ENCODE measurements around the gene SYDE1. TPM values are rescaled to one million over a fixed set of nuclear protein-coding genes. Genes with fewer than 3 reads are reported as not detected.
A peak's percentile ranks its signal among the peaks of the same experiment; 100 is the strongest.

SYDE1 gene
- total and polyA plus RNA-seq, 7 donors = 1.2 to 39.9 (median 29.6) TPM

- TF ChIP-seq POLR2A (IDR thresholded peaks at IDR 0.05) (no peak), POLR2AphosphoS5 (IDR thresholded peaks at IDR 0.05) (peak in 1 of 4 donors; percentile 28)
- H3K36me3 ChIP-seq = peaks cover 61 to 95% (median 72%) of the 10 kb centered on the region in 4 donors
- H3K9me3 ChIP-seq = no peaks in the 10 kb centered on the region
- peak overlapping the region; percentile 62 to 76 (median 66) for H3K27ac ChIP-seq
- H3K4me3 ChIP-seq = no peak overlapping the region
- DNase-seq = peak; percentile 90
- 79 to 87% methylated on average over 13 of the region's 13 CpGs for WGBS, 2 donors
- intact Hi-C loops (cut with DNase I) = no loop called here
- peaks cover 0 to 27% (median 13%) of the 10 kb centered on the region in 4 donors for H3K4me1 ChIP-seq
- no peaks in the 10 kb centered on the region for H3K27me3 ChIP-seq
These were observed 7.9 kb downstream of the SYDE1 start for GRCh38 chr19:15115080-15115479.

- peaks cover 0 to 27% (median 13%) of the 10 kb centered on the region in 4 donors for H3K4me1 ChIP-seq
- intact Hi-C loops (cut with DNase I) = no loop called here
- no peak for DNase-seq
- no peak overlapping the region for H3K4me3 ChIP-seq
- 79 to 86% methylated on average over 23 of the region's 23 CpGs for WGBS, 2 donors
- no peaks in the 10 kb centered on the region for H3K27me3 ChIP-seq
- H3K27ac ChIP-seq = peak overlapping the region; percentile 62 to 76 (median 66)
- no peaks in the 10 kb centered on the region for H3K9me3 ChIP-seq
- TF ChIP-seq POLR2AphosphoS5 (IDR thresholded peaks at IDR 0.05) (peak in 2 of 4 donors; percentile 16 to 23), EP300 (IDR thresholded peaks at IDR 0.05) (no peak)
- peaks cover 60 to 95% (median 75%) of the 10 kb centered on the region in 4 donors for H3K36me3 ChIP-seq
These were observed 8.8 kb downstream of the SYDE1 start for GRCh38 chr19:15115762-15116615.

- DNase-seq = no peak
- Histone ChIP-seq H3K4me3 (no peak overlapping the region), H3K4me1 (peaks cover 0 to 27% (median 13%) of the 10 kb centered on the region in 4 donors), H3K27me3 (no peaks in the 10 kb centered on the region), H3K36me3 (peaks cover 54 to 95% (median 76%) of the 10 kb centered on the region in 4 donors), H3K27ac (peak overlapping the region in 2 of 4 donors; percentile 64 to 76), H3K9me3 (no peaks in the 10 kb centered on the region)
- 88 to 94% methylated on average over 12 of the region's 12 CpGs for WGBS, 2 donors
- TF ChIP-seq EP300 (IDR thresholded peaks at IDR 0.05) (no peak), CTCF (IDR thresholded peaks at IDR 0.05) (no peak), POLR2A (IDR thresholded peaks at IDR 0.05) (no peak), POLR2AphosphoS5 (IDR thresholded peaks at IDR 0.05) (no peak)
- intact Hi-C loops (cut with DNase I) = no loop called here
These were observed 9.7 kb downstream of the SYDE1 start for GRCh38 chr19:15116856-15117255.

DNA sequence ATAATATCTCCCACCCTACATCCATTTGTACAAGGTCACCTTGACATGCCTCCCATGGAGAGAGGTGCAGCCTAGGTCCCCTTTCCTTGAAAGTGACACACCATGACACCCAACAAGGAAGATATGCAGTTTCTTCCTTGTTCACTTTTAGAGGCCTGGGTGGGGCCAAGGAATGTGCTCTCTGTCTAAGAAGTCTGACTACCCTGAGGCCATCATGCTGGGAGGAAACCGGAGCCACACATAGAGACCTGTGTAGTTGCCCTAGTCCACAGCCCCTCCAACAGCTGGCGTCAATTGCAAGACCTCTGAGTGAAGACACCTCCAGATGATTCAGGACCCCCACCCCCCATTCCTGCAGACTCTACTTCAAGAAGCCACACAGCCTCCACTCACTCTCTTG lies 11.0 kb downstream of the SYDE1 start:
- Histone ChIP-seq H3K9me3 (no peaks in the 10 kb centered on the region), H3K36me3 (peaks cover 42 to 93% (median 69%) of the 10 kb centered on the region in 4 donors), H3K27ac (no peak overlapping the region), H3K27me3 (no peaks in the 10 kb centered on the region), H3K4me3 (no peak overlapping the region), H3K4me1 (peaks cover 0 to 36% (median 23%) of the 10 kb centered on the region in 4 donors)
- intact Hi-C loops (cut with DNase I) = no loop called here
- TF ChIP-seq POLR2AphosphoS5 (IDR thresholded peaks at IDR 0.05) (no peak), POLR2A (IDR thresholded peaks at IDR 0.05) (no peak), CTCF (IDR thresholded peaks at IDR 0.05) (no peak), EP300 (IDR thresholded peaks at IDR 0.05) (no peak)
- no peak for DNase-seq
- WGBS, 2 donors = 95 to 96% methylated on average over 2 of the region's 2 CpGs

DNA sequence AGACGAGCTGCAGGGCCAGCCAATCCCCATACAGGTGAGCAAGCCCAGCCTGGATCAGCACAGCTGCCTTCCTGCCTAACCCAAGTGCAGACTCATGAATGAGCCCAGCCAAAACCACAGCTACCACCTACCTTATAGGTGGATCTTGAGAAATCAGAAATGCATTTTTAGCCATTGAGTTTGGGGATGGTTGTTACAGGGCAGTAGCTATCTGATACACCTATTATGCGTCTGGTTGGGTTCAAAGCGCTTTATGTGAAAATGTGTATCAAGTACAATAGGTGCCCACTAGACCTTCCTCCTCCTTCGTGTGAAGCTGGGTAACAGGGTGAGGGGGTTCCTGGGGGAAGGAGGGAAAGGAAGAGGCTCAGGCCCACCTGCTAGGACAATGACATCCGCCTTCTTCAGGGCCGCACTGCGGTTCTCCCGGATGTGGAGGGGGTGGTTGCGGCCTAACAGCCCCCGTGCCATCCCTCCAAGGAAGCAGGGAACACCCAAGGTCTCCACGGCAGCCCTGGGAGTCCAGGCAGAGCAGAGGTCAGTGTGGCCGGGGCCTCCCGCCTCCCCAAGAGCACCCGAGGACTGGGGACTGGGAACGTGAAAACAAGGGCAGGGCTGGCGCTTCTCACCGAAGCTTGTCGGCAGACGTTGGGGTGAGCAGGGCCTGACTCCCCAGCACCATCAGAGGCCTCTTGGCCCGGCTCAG lies 11.7 kb downstream of the SYDE1 start:
- peaks cover 0 to 39% (median 29%) of the 10 kb centered on the region in 4 donors for H3K4me1 ChIP-seq
- no peak for TF ChIP-seq EP300 (IDR thresholded peaks at IDR 0.05)
- no peak for TF ChIP-seq POLR2AphosphoS5 (IDR thresholded peaks at IDR 0.05)
- no peak for TF ChIP-seq CTCF (IDR thresholded peaks at IDR 0.05)
- no peak for TF ChIP-seq POLR2A (IDR thresholded peaks at IDR 0.05)
- no peak overlapping the region for H3K4me3 ChIP-seq
- WGBS, 2 donors = 96% methylated on average over 20 of the region's 20 CpGs
- intact Hi-C loops (cut with DNase I) = no loop called here
- H3K9me3 ChIP-seq = no peaks in the 10 kb centered on the region
- peaks cover 36 to 86% (median 63%) of the 10 kb centered on the region in 4 donors for H3K36me3 ChIP-seq
- no peak for DNase-seq
- no peak overlapping the region for H3K27ac ChIP-seq
- H3K27me3 ChIP-seq = no peaks in the 10 kb centered on the region

Data from sigmoid colon (tissue), 7 donors.